GM19099 (cell line): ENCODE results near the gene ACTG1.

Experiments used
- POLR2A ChIP-seq: IDR thresholded peaks from 3 replicates; pipeline ENCODE4 v1.6.1; 2011; ENCODE audit warnings: low read depth; ENCODE audit not compliant: insufficient read length; ENCODE audit errors: extremely low read depth

Gene ACTG1

DNA sequence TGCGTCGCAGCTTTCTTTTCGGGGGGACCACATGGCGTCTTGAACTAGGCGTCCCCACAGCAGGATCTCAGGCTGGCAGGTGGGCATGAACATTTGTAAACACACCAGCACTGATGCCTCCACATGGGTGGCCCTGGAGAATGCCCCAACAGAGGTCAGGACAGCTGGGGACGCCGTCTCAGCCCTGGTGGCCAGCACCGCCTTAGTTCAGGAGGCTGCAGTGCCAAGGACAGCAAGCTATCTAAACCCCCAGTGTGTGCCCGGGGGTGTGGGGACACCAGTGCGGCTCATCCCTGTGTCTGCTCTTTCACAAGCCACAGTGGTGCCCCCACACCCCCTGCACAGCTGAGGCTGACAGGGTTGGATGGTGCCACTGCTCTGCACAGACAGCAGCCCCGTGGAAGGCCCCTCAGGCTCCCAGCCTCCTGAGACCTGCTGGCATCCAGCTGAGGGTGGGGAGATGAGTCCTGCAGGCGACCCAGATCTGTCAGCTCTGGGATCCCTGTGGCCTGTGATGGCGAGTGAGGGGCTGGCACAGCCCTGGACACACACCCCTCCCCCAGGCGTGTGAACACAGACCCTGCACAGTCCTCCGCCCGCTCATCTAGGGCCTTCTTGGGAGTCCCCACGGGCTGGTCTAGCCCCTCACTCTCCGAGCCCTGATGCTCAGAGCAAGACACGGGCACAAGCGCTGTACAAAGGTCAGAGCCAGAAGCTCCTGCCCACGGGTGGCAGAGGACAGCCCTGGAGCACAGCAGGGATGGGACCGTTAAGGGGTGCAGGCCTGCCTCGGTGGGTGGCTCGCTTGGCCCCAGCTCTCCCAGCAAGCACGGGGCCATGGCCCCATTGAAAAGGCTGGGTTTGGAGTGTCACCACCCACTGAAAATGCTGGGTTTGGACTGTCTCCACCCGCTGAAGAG is 26.3 kb upstream of the ACTG1 start:
- TF ChIP-seq POLR2A = no peak

DNA sequence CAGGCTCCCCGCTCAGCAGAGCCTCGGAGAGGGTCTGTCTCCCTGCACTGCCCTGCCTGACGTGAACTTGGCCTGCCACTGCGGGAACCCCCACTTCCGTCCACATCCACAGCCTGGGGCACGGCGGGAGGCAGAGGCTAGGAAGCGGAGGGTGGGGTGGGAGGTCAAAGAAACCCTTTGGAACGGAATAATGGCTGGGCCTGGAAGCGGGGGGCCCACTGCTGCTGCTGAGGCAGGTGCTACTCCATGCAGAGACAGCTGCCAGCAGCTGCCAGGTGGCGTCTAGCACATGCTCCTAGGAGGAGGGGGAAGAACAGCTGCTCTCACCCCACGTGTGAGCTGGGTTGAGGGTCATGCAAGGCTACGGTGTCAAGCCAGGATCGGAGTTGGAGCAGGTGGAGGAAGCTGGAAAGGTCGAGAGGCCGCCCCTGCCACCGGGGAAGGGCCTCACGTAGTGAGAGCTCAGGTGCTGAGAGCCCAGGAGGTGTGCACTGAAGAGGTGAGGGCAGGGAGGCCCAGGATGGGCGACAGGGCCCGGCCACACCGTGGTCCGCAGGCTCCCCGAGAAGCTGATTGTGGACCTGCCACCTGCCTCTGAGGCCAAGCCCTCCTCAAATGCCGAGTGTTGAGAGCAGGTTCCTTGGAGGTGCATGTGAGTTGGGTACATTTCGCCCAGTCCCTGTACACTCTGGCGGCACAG is 25.4 kb upstream of the ACTG1 start:
- no peak for TF ChIP-seq POLR2A

DNA sequence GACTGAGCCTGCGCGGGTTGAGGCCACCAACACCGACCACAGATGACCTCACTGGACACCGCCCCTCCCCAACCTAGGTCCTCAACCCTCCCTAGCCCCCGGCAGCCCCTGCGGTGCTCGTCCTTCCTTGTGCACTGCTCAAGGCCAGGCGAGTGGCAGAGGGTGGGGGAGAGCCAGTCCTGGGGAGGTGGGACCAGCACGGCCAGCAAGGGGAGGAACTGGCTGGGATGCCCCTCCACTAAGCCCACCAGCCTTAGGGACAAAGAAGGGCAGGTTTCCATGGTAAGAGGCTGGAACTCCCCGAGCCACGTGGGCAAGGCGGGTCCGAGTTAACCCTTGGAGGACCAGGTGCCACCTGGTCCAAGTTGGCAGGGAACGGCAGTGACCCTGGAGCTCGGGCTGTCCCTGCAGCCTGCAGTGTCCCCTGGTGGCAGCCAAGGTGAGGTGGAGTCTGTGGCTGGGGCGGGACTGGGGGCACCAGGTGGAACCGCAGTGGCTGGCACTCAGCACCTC is 24.8 kb upstream of the ACTG1 start:
- no peak for TF ChIP-seq POLR2A

DNA sequence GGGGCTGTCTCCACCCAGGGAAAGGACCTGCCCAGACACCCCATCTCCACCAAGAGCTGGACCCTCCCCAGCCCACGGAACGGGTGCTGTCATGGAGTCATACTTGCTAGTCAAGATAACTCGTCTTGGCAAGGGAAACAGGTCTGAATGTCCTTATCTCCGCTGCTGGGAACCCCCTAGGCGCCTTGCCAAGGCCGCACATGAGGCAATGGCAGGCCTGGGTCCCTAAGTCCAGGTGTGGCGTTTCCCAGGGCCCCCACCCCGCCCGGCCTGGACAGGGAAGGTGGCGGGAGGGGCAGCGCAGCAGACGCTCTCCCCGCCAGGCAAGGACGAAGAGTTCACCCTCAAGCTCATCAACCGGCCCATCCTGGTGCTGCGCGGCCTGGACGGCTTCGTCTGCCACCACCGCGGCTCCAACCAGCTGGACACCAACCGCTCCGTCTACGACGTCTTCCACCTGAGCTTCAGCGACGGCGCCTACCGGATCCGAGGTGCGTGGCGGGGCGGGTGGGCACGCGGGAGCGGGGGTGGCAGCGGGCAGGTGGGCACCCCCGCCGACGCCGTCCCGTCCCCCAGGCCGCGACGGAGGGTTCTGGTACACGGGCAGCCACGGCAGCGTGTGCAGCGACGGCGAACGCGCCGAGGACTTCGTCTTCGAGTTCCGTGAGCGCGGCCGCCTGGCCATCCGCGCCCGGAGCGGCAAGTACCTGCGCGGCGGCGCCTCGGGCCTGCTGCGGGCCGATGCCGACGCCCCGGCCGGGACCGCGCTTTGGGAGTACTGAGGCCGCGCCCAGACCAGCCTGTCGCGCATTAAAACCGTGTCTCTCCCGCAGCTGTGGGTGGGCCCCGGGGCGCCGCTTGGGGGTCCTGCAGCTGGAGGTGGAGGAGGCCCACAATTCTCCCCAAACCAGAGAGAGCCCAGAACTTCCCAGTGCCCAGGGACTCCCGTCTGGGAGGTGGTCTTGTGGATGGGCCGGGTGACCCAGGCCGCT is 24.0 kb upstream of the ACTG1 start:
- TF ChIP-seq POLR2A = no peak

DNA sequence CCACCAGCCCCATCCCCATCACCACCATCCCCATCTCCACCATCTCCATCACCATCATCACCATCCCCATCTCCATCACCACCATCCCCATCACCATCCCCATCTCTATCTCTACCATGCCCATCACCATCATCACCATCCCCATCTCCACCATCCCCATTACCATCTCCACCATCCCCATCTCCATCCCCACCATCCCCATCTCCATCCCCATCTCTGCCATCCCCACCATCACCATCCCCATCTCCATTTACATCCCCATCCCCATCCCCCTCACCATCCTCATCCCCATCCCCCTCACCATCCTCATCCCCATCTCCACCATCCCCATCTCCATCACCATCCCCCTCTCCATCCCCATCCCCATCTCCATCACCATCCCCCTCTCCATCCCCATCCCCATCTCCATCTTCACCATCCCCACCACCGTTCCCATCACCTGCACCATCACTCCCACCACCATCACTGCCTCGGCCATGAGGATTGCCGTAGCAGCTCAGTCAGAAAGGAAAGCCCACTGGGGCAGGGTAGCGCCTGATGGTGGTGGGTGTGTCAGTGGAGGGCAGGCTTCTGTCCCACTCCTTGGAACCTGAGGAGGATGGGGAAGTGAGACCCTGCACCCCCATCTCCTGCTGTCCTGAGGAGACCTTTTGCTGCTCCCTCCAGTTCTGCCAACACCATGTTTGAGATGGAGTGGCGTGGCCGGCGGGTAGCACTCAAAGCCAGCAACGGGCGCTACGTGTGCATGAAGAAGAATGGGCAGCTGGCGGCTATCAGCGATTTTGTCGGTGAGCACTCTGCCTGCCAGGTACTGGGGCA is 23.1 kb upstream of the ACTG1 start:
- TF ChIP-seq POLR2A = no peak

DNA sequence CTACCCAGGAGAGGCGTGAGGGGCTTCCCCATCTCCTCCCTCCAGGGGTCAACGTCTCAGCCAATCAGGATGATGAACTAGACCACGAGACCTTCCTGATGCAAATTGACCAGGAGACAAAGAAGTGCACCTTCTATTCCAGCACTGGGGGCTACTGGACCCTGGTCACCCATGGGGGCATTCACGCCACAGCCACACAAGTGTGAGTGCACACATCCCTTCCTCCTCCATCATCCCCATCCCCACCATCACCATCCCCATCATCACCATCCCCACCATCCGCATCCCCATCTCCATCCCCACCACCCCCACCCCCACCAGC is 22.4 kb upstream of the ACTG1 start:
- TF ChIP-seq POLR2A = no peak

DNA sequence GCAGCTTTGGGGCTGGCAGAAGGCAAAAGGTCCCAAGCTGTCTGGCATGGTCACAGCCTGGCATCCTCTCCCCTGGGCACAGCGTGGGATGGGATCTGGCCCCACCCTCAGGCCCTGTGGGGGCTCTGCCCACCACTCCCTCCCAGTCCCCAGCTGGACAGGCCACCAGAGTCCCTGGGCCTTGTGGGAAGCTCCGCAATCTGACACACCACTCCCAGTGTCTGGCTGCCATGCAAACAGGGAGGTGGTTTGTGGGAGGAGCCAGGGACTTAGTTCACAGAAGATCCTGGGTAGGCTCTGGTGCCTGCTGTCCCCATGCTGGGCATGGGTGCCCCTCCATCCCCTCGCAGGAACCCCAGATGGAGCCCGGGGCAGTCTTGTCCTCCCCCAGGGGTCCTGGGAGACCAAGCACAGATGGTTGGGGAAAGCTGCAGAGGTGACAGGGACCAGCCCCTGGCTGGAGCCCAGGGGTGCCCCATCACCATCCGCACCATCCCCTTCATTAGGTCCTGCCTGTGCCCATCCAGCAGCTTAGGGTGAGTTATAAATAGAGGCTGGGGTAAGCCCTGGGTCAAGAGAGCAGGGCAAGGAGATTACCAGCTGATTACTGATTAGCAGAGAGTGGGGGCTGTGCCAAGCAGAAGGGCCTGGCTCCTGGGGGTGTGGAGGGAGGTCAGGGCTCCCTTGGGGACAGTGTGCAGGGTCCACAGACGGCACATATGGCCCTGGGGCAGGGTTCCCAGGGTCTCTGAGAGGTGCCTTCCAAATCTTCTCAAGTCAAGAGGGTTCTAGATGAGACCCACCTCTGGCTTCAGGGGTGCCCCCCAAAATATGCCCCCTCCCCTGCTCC is 21.8 kb upstream of the ACTG1 start:
- TF ChIP-seq POLR2A = no peak

DNA sequence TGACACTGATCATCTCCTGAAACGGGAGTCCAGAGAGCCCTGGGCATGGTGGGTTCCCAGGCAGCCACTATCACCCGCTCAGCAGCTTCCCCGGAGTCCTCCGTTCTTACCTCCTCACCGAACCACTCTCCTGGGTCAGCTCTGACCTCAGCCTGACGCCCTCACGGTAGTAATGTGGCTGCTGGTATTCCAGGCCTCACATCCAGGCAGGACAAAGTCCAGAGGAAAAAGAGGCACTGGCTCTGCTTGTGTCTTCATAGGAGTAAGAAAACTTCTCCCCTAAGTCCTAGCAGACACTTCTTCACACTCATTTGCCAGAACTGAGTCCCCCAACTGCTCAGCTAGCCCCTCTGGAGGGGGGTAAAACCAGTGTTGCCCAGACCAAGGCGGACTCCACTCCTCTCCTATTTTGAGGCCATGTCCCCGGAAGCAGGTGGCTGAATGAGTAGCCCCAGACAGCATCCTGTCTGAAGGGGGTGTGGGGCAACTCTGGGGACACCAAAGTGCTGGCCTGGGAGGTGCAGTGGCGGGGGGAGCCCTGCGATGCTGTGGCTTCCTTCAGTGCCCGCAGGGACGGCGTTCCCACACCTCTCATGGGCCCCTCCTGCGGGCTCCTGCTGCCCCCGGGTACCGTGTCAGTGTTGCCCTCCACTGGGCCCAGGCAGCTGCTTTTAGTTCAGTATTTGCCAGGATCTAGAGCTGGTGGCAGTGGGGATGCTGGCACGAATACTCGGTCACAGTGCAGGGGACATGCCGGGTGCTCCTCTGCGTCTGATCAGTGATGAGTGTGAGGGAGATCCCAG is 20.9 kb upstream of the ACTG1 start:
- TF ChIP-seq POLR2A = no peak

DNA sequence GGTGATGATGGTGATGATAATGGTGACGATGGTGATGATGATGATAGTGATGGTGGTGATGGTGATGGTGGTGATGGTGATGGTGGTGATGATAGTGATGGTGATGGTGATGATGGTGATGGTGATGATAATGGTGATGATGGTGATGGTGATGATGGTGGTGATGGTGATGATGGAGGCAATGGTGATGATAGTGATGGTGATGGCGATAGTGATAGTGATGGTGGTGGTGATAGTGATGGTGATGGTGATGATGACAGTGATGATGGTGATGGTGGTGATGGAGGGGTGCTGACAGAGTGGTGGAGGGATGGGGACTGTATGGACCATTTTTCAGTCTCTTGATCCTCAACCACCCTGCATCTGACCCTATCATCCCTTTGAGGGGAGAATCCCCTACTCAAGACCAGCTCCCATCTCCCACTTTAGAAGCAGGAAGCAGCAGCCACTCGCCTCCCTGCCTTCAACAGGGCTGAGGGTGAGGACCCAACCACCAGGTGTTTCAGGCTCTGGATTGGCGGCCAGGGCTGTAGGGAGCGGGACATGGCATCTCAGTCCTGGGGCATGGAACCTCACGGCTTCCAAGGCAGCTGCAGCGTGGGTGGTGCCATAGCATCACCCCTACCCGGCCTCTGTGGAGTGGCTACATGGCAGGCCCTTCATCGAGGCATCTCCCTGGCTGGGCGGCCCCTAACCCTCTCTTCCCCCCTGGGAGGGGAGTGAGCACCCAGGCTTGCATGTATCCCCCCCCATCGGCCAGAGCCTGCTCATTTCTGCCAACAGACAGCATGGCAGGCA is 20.1 kb upstream of the ACTG1 start:
- no peak for TF ChIP-seq POLR2A

DNA sequence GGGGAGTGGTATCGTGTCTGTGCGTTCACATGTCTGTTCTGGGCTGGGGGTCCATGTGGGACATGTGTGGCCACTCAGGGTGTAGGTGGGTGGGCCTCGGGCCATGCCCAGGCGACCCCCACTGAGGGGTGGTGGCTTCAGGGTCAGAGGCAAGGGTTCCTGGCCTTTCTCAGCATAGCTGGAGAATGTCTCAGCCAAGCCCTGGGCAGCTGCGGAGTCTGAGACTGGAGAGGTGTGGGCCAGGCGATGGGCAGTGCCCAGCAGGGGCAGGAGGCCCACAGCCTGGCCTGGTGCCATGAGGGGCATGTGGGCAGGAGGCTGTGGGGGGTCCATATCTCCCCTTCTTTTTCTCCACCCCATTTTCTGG is 16.8 kb upstream of the ACTG1 start:
- TF ChIP-seq POLR2A = no peak

DNA sequence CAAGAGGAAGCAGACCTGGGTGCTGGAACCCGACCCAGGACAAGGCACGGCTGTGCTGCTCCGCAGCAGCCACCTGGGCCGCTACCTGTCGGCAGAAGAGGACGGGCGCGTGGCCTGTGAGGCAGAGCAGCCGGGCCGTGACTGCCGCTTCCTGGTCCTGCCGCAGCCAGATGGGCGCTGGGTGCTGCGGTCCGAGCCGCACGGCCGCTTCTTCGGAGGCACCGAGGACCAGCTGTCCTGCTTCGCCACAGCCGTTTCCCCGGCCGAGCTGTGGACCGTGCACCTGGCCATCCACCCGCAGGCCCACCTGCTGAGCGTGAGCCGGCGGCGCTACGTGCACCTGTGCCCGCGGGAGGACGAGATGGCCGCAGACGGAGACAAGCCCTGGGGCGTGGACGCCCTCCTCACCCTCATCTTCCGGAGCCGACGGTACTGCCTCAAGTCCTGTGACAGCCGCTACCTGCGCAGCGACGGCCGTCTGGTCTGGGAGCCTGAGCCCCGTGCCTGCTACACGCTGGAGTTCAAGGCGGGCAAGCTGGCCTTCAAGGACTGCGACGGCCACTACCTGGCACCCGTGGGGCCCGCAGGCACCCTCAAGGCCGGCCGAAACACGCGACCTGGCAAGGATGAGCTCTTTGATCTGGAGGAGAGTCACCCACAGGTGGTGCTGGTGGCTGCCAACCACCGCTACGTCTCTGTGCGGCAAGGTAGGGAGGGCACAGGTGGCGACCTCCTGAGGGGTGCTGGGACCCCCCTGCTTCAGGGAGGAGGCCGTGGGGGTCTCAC is 16.2 kb upstream of the ACTG1 start:
- TF ChIP-seq POLR2A = no peak
